ENCODE data around the gene IL26.

IL26 gene

DNA sequence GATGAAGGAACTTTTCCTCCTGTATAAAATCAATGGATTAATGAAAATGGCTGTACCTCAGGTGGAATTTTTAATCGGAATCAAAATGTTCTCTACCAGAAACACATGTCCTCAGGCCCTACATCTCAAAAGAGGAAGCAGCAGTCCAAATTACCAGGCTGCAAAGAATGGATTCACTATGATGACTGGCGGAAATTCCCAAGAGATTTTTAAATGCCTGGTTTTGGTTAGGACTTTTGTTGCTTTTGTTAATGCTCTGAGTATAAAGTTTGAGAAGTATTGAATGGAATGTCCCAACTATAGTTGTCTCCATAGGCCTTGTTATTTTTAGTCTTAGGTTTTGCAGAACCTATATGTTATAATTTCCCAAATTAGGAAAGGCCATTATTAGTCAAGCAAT lies 54.9 kb downstream of the IL26 start:
- no peaks in the 10 kb centered on the region for H3K4me1 Mint-ChIP-seq
- peaks cover 6% of the 10 kb centered on the region for H3K9me3 Mint-ChIP-seq
- TF ChIP-seq, protein P1, sequence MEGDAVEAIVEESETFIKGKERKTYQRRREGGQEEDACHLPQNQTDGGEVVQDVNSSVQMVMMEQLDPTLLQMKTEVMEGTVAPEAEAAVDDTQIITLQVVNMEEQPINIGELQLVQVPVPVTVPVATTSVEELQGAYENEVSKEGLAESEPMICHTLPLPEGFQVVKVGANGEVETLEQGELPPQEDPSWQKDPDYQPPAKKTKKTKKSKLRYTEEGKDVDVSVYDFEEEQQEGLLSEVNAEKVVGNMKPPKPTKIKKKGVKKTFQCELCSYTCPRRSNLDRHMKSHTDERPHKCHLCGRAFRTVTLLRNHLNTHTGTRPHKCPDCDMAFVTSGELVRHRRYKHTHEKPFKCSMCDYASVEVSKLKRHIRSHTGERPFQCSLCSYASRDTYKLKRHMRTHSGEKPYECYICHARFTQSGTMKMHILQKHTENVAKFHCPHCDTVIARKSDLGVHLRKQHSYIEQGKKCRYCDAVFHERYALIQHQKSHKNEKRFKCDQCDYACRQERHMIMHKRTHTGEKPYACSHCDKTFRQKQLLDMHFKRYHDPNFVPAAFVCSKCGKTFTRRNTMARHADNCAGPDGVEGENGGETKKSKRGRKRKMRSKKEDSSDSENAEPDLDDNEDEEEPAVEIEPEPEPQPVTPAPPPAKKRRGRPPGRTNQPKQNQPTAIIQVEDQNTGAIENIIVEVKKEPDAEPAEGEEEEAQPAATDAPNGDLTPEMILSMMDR (IDR thresholded peaks at IDR 0.05; ENCODE audit: unreplicated experiment in 3 of 3) = no peak
- H3K4me3 Mint-ChIP-seq = no peak overlapping the region
- H3K36me3 Mint-ChIP-seq (ENCODE audit: low read depth) = no peaks in the 10 kb centered on the region
- H3K27me3 Mint-ChIP-seq (ENCODE audit: low read depth) = no peaks in the 10 kb centered on the region
- no peak overlapping the region for H3K27ac Mint-ChIP-seq

DNA sequence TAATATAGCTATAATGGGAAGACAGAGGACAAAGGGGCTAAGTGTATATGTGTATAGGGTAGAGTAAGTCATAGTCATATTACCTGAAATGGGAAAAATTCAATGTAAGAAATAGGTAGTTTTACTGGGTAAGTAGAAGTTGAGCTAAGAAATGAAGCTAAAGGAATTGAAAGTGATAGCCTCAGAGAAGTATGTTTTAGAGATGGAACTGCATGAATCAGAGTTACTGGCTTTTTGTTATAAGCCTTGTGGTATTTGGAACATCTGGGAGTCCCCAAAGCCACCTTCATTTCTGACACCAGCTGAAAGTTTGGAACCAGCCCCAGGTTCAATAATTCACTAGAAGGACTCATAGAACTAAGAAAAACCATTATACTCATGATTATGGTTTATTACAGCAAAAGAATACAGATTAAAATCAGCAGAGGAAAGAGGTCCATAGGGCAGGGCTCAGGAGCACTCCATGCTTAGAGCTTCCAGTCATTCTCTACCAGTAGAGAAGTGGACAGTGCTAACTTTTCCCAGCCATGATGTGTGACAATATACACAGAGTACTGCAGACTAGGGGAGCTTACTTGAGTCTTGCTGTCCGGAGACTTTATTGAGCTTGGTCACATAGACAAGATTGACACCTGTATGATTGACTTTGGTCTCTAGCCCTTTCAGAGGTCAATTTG lies 56.3 kb downstream of the IL26 start:
- Mint-ChIP-seq H3K27ac (no peak overlapping the region), H3K4me1 (no peaks in the 10 kb centered on the region), H3K9me3 (no peaks in the 10 kb centered on the region), H3K36me3 (ENCODE audit: low read depth) (no peaks in the 10 kb centered on the region), H3K4me3 (no peak overlapping the region), H3K27me3 (ENCODE audit: low read depth) (no peaks in the 10 kb centered on the region)
- TF ChIP-seq, protein P1 (IDR thresholded peaks at IDR 0.05; ENCODE audit: unreplicated experiment in 3 of 3) = no peak

DNA sequence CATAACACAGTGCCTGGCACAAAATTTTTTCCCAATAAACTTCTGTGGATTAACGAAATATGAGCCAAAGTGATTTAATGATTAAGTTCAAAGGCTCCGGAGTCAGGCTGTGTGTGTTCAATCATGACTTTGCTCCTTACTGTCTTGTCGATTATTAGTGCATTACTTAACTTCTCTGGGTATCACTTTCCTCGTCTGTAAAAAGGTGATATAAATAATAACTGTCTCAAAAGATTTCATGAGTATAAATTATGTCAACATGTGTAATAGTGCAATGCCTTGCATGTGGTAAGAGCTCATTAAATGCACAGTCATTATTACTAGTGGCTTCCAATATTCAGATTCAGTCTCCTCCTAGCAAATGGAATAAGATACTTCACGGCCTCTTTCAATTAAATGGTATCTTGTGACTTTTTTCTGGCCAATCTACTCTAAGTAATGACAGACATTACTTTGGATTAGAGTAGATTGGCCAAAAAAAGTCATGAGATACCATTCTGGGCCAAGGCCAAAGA lies 59.2 kb downstream of the IL26 start:
- Mint-ChIP-seq H3K9me3 (no peaks in the 10 kb centered on the region), H3K36me3 (ENCODE audit: low read depth) (no peaks in the 10 kb centered on the region), H3K27me3 (ENCODE audit: low read depth) (no peaks in the 10 kb centered on the region), H3K4me1 (no peaks in the 10 kb centered on the region), H3K27ac (no peak overlapping the region), H3K4me3 (no peak overlapping the region)
- TF ChIP-seq, protein P1 (IDR thresholded peaks at IDR 0.05; ENCODE audit: unreplicated experiment in 3 of 3) = no peak

DNA sequence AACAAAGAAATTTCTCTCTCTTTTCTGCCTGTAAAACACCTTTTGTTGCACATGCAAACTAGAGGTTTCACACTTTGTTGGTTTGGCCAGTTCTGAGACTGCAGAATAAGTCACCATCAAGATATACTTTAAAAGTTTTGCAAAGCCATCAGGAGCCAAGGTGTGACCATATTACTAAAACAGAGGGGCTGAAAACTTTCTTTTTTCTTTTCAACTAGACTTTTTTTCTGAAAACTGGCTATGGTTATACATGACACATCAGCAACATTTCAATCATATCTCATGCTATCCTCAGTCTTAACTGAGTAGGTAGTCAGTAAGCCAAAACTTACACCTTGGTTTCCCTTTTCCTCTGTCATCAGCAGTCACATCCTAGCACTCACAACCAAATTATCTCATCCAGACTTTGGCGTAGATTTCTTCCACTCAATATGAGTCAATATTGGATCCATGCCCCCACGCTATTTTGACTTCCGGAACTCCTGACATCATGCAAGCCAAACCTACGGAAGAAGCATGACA lies 62.0 kb downstream of the IL26 start:
- Mint-ChIP-seq H3K27me3 (ENCODE audit: low read depth) (no peaks in the 10 kb centered on the region), H3K4me1 (no peaks in the 10 kb centered on the region), H3K9me3 (no peaks in the 10 kb centered on the region), H3K4me3 (no peak overlapping the region), H3K27ac (no peak overlapping the region), H3K36me3 (ENCODE audit: low read depth) (no peaks in the 10 kb centered on the region)
- TF ChIP-seq, protein P1 (IDR thresholded peaks at IDR 0.05; ENCODE audit: unreplicated experiment in 3 of 3) = no peak

DNA sequence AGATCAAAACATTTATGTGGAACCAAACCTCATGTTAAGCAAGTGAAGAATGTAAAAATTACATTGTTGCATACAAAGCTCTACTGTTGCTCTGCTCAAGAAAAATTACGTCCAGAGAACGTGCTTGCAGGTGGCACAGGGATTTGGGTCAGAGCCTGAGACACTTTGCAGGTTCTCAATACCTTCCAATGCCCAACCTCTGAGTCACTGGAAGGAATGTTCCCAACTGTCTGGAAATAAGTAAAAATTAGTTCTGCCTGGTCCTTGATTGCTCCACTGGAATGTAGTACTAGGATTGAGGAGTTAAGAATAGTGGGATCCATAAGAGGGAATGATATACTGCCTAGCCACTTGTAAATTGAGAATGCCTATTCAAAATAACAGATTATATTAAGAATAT lies 63.2 kb downstream of the IL26 start:
- Mint-ChIP-seq H3K27me3 (ENCODE audit: low read depth) (no peaks in the 10 kb centered on the region), H3K4me1 (no peaks in the 10 kb centered on the region), H3K9me3 (no peaks in the 10 kb centered on the region), H3K4me3 (no peak overlapping the region), H3K27ac (no peak overlapping the region), H3K36me3 (ENCODE audit: low read depth) (no peaks in the 10 kb centered on the region)
- TF ChIP-seq, protein P1 (IDR thresholded peaks at IDR 0.05; ENCODE audit: unreplicated experiment in 3 of 3) = no peak

Data from nephron (organoid).